ENCODE data around the gene PER1. TPM values are rescaled to one million over a fixed set of nuclear protein-coding genes. Genes with fewer than 3 reads are reported as not detected.

PER1 gene
- total RNA-seq, 1 experiment from 2014 or later, result 17.1 TPM

GRCh38 chr17:8147805-8148404 is 4.3 kb downstream of the PER1 start:
- Histone ChIP-seq H3K4me1 (ENCODE audit: control insufficient read depth, insufficient read depth, low read length) (peaks cover 10% of the 10 kb centered on the region), H3K9me3 (ENCODE audit: control insufficient read depth, insufficient read depth, low read depth, low read length) (no peaks in the 10 kb centered on the region), H3K4me3 (ENCODE audit: low read depth in 2 of 2, low read length in 2 of 2) (no peak overlapping the region), H3K36me3 (ENCODE audit: control insufficient read depth, insufficient read depth, low read length) (no peaks in the 10 kb centered on the region; the same call in 1 of the 2 replicates), H3K27ac (ENCODE audit: low read length) (no peak overlapping the region), H3K27me3 (ENCODE audit: control insufficient read depth, insufficient read depth, low read length) (no peaks in the 10 kb centered on the region)
- CTCF ChIA-PET, result no interaction called here
- in situ Hi-C loops (cut with HindIII; ENCODE audit: low pct_unique_long_range_greater_than_20kb, low sequenced_read_pairs), result no loop called here
- no TSS peak for BruUV-seq (replicated peaks)
- ATAC-seq (no peak), DNase-seq (ENCODE audit: low read depth, low spot score) (no peak)
- TF ChIP-seq REST (IDR thresholded peaks at IDR 0.05; ENCODE audit: insufficient read depth in 1 of 2, low read depth in 2 of 2, low read length in 1 of 2) (no peak), POLR2AphosphoS5 (IDR thresholded peaks at IDR 0.05; ENCODE audit: low read depth, low read length) (no peak), SIN3A (IDR thresholded peaks at IDR 0.05; ENCODE audit: borderline replicate concordance, insufficient read depth, low read depth, low read length) (no peak), CTCF (IDR thresholded peaks at IDR 0.05) (no peak), TCF7L2 (IDR thresholded peaks at IDR 0.05; ENCODE audit: low read depth, low read length) (no peak)
- POLR2A ChIA-PET, result no interaction called here
- intact Hi-C loops (cut with micrococcal nuclease; ENCODE audit: unreplicated experiment), result no loop called here

GRCh38 chr17:8147141-8147804 is 4.9 kb downstream of the PER1 start:
- Histone ChIP-seq H3K4me1 (ENCODE audit: control insufficient read depth, insufficient read depth, low read length) (peaks cover 5% of the 10 kb centered on the region; the same call in 1 of the 2 replicates), H3K4me3 (ENCODE audit: low read depth in 2 of 2, low read length in 2 of 2) (no peak overlapping the region), H3K9me3 (ENCODE audit: control insufficient read depth, insufficient read depth, low read depth, low read length) (no peaks in the 10 kb centered on the region), H3K36me3 (ENCODE audit: control insufficient read depth, insufficient read depth, low read length) (no peaks in the 10 kb centered on the region; the same call in 1 of the 2 replicates), H3K27me3 (ENCODE audit: control insufficient read depth, insufficient read depth, low read length) (no peaks in the 10 kb centered on the region), H3K27ac (ENCODE audit: low read length) (no peak overlapping the region)
- intact Hi-C loops (cut with micrococcal nuclease; ENCODE audit: unreplicated experiment) (no loop called here), in situ Hi-C loops (cut with HindIII; ENCODE audit: low pct_unique_long_range_greater_than_20kb, low sequenced_read_pairs) (no loop called here)
- POLR2A ChIA-PET, result no interaction called here
- TF ChIP-seq SIN3A (IDR thresholded peaks at IDR 0.05; ENCODE audit: borderline replicate concordance, insufficient read depth, low read depth, low read length), result no peak
- TF ChIP-seq CTCF (IDR thresholded peaks at IDR 0.05), result no peak
- no peak for TF ChIP-seq TCF7L2 (IDR thresholded peaks at IDR 0.05; ENCODE audit: low read depth, low read length)
- TF ChIP-seq REST (IDR thresholded peaks at IDR 0.05; ENCODE audit: insufficient read depth in 1 of 2, low read depth in 2 of 2, low read length in 1 of 2), result no peak
- TF ChIP-seq POLR2AphosphoS5 (IDR thresholded peaks at IDR 0.05; ENCODE audit: low read depth, low read length), result no peak
- DNase-seq (ENCODE audit: low read depth, low spot score), result no peak
- no TSS peak for BruUV-seq (replicated peaks)
- CTCF ChIA-PET, result no interaction called here
- no peak for ATAC-seq

Data from Panc1 (cell line).